ENCODE results near the gene TAF6.
"Not testable (repeated sequence)": the region's sequence is repeated elsewhere in the genome, so short reads cannot be mapped to it uniquely, and the experiment has no call there.

The TAF6 gene

GRCh38 chr7:100152404-100152803, 33.2 kb upstream of the TAF6 start:
- DNase-seq: no peak

- peak; percentile 99 for DNase-seq
Measured at GRCh38 chr7:100148559-100149328, 29.6 kb upstream of the TAF6 start, which contains the start of gene LAMTOR4. TSS of gene LAMTOR4 (plus strand) at chr7:100148918. CDS start at chr7:100148973, 55 bp downstream.

GRCh38 chr7:100148225-100148558, 29.0 kb upstream of the TAF6 start:
- no peak for DNase-seq

- no peak for DNase-seq
Measured at GRCh38 chr7:100147278-100147677, 28.1 kb upstream of the TAF6 start.

GRCh38 chr7:100146350-100146749, 27.2 kb upstream of the TAF6 start:
- not testable (repeated sequence) for DNase-seq

GRCh38 chr7:100142461-100142860, 23.3 kb upstream of the TAF6 start:
- no peak for DNase-seq

GRCh38 chr7:100141555-100141949, 22.4 kb upstream of the TAF6 start:
- DNase-seq: no peak

- no peak for DNase-seq
Measured at GRCh38 chr7:100137851-100138760, 18.9 kb upstream of the TAF6 start.

GRCh38 chr7:100132697-100133151, 13.6 kb upstream of the TAF6 start:
- peak; percentile 71 for DNase-seq

- no peak for DNase-seq
Measured at GRCh38 chr7:100132126-100132525, 13.0 kb upstream of the TAF6 start.

- peak; percentile 69 for DNase-seq
Measured at GRCh38 chr7:100130608-100131453, 11.7 kb upstream of the TAF6 start.

GRCh38 chr7:100130220-100130607, 11.1 kb upstream of the TAF6 start:
- not testable (repeated sequence) for DNase-seq

- DNase-seq: no peak
Measured at GRCh38 chr7:100128637-100128963, 9.4 kb upstream of the TAF6 start.

GRCh38 chr7:100127866-100128636, 8.9 kb upstream of the TAF6 start:
- DNase-seq: no peak

- peak; percentile 88 for DNase-seq
Measured at GRCh38 chr7:100126931-100127865, 8.0 kb upstream of the TAF6 start, which contains the start of gene MBLAC1. TSS of gene MBLAC1 (plus strand) at chr7:100126967. CDS start at chr7:100127396, 429 bp downstream.

GRCh38 chr7:100126239-100126930, 7.2 kb upstream of the TAF6 start:
- no peak for DNase-seq

- DNase-seq: no peak
Measured at GRCh38 chr7:100124301-100125230, 5.4 kb upstream of the TAF6 start.

GRCh38 chr7:100122568-100122967, 3.4 kb upstream of the TAF6 start:
- no peak for DNase-seq

- DNase-seq: no peak
Measured at GRCh38 chr7:100122067-100122466, 2.9 kb upstream of the TAF6 start.

Data from NCI-H1694 (cell line).